K562 (cell line): Measurements from ENCODE around the gene NEB. TPM values are rescaled to one million over a fixed set of nuclear protein-coding genes. Genes with fewer than 3 reads are reported as not detected.

Source experiments
- ATAC-seq: fragments of 200-7000 bp; cut with Tn5 transposase; 3 replicates; pipeline ENCODE4 v1.9.1; 2020; ENCODE audit warnings: moderate library complexity
- BruUV-seq: library from RNA; stranded (reverse); fragments of 400-500 nt; replicated peaks from 2 replicates; lab custom pipeline; 2021; lab: Mats Ljungman, UMichigan
- CTCF ChIA-PET: fragments of 300-600 bp; formaldehyde crosslinking; extraction: SDS; loops from one replicate; lab custom pipeline; 2021; ENCODE audit warnings: low intra/inter-chr PET ratio; lab: Yijun Ruan, JAX
- POLR2A ChIA-PET: fragments of 300-600, 350-650 bp; sonication (Branson Sonifier 250); formaldehyde crosslinking; extraction: SDS; loops from one replicate; lab custom pipeline; 2021; ENCODE audit warnings: antibody characterized with exemption, inconsistent platforms; lab: Yijun Ruan, JAX
- DNase-seq, 4 experiments: peaks; one replicate each; pipeline versions ENCODE4 v3.0.0 to v3.0.0-alpha.2; 2011 to 2018; ENCODE audit warnings: low spot score in 3 of 4, mixed read lengths in 3 of 4; ENCODE audit errors: extremely low read depth in 1 of 4
- FAIRE-seq: peaks from 2 replicates; lab custom pipeline; 2011; peaks lifted over from hg19 to GRCh38; lab: Jason Lieb, UNC
- H2AFZ ChIP-seq: 2 replicates; pipeline ENCODE4 v1.6.0; 2011; ENCODE audit warnings: low read depth, low read length, control low read depth, inconsistent platforms
- H3K27ac ChIP-seq: fragments of 200-600 bp; 3 replicates; pipeline ENCODE4 v1.8.0; 2011; ENCODE audit warnings: low read depth, mild to moderate bottlenecking, control low read depth, inconsistent platforms, low read length, moderate library complexity, mixed read lengths; ENCODE audit errors: extremely low read depth
- H3K27me3 ChIP-seq, 2 experiments: fragments of 300-600 bp in 1 of 2; 2 replicates in 1 of 2; 3 replicates in 1 of 2; pipeline versions ENCODE4 v1.6.0 to v1.8.0; 2011; ENCODE audit warnings: inconsistent platforms in 2 of 2, low read length in 2 of 2, mild to moderate bottlenecking in 1 of 2, mixed read lengths in 1 of 2, moderate library complexity in 1 of 2; ENCODE audit not compliant: control insufficient read depth in 2 of 2, insufficient read depth in 2 of 2
- H3K36me3 ChIP-seq: fragments of 300-600 bp; 3 replicates; pipeline ENCODE4 v1.8.0; 2011; ENCODE audit warnings: mild to moderate bottlenecking, low read length, inconsistent platforms; ENCODE audit not compliant: control insufficient read depth, insufficient read depth
- H3K4me1 ChIP-seq, 2 experiments: fragments of 200-600 bp in 1 of 2; replicated peaks in 1 of 2; 2 replicates in 1 of 2; 3 replicates in 1 of 2; pipeline versions ENCODE4 v1.5.1 to v1.8.0; 2011; ENCODE audit warnings: inconsistent platforms in 2 of 2, low read length in 2 of 2, mild to moderate bottlenecking in 1 of 2, mixed read lengths in 1 of 2, moderate library complexity in 1 of 2; ENCODE audit not compliant: control insufficient read depth in 2 of 2, insufficient read depth in 2 of 2
- H3K4me2 ChIP-seq: 2 replicates; pipeline ENCODE4 v1.6.1; 2011; ENCODE audit warnings: low read length, control low read depth, inconsistent platforms, mixed read lengths; ENCODE audit not compliant: insufficient read depth
- H3K4me3 ChIP-seq: fragments of 200-600 bp; sonication (generic), shearing (Covaris generic); 2 replicates; pipeline ENCODE4 v1.5.1; 2016; ENCODE audit warnings: control low read depth, inconsistent platforms
- H3K79me2 ChIP-seq: fragments of 200-600 bp; 3 replicates; pipeline ENCODE4 v1.8.0; 2011; ENCODE audit warnings: low read length, inconsistent platforms; ENCODE audit not compliant: control insufficient read depth, insufficient read depth
- H3K9ac ChIP-seq, 2 experiments: 2 replicates each; pipeline versions ENCODE4 v1.6.0 to v1.6.1; 2011; ENCODE audit warnings: low read depth in 2 of 2, low read length in 2 of 2, control low read depth in 1 of 2, inconsistent platforms in 1 of 2, mild to moderate bottlenecking in 1 of 2, mixed read lengths in 1 of 2; ENCODE audit not compliant: insufficient read depth in 1 of 2
- H3K9me1 ChIP-seq: one replicate; pipeline ENCODE4 v1.6.0; 2011; ENCODE audit warnings: inconsistent platforms, mild to moderate bottlenecking, low read length, moderate library complexity; ENCODE audit not compliant: control insufficient read depth, insufficient read depth
- H3K9me3 ChIP-seq: replicated peaks from 2 replicates; pipeline ENCODE4 v1.5.1; 2011; ENCODE audit warnings: low read depth, low read length, inconsistent platforms; ENCODE audit not compliant: control insufficient read depth, insufficient read depth
- H4K20me1 ChIP-seq: replicated peaks from 2 replicates; pipeline ENCODE4 v1.6.1; 2011; ENCODE audit warnings: low read length, inconsistent platforms, mixed read lengths; ENCODE audit not compliant: control insufficient read depth, insufficient read depth
- C11orf30 ChIP-seq: fragments of 450-650 bp; IDR thresholded peaks from 2 replicates; pipeline ENCODE4 v1.6.1; 2016; ENCODE audit warnings: low read depth, mild to moderate bottlenecking
- CHD2 ChIP-seq: IDR thresholded peaks from 2 replicates; pipeline ENCODE4 v1.6.1; 2011; ENCODE audit warnings: low read depth, low read length
- DMBX1 ChIP-seq: fragments of 250-450 bp; sonication (Bioruptor Pico); IDR thresholded peaks from 2 replicates; pipeline ENCODE4 v1.8.0; 2022; ENCODE audit warnings: inconsistent platforms, mild to moderate bottlenecking, moderate library complexity, borderline replicate concordance
- ELF1 ChIP-seq: fragments of 200-800 bp; sonication (Bioruptor generic); IDR thresholded peaks from 2 replicates; pipeline ENCODE4 v1.6.1; 2016; ENCODE audit warnings: missing genetic modification characterization, missing compliant biosample characterization
- EP400 ChIP-seq: fragments of 450-650 bp; IDR thresholded peaks from 2 replicates; pipeline ENCODE4 v1.6.1; 2017; ENCODE audit warnings: antibody characterized with exemption, mild to moderate bottlenecking, moderate library complexity
- ILF3 ChIP-seq: fragments of 450-650 bp; IDR thresholded peaks from 2 replicates; pipeline ENCODE4 v1.6.1; 2018; ENCODE audit warnings: antibody characterized with exemption, mild to moderate bottlenecking, moderate library complexity, borderline replicate concordance
- KAT2B ChIP-seq: IDR thresholded peaks from one replicate; pipeline ENCODE4 v1.6.1; 2012; ENCODE audit warnings: low read depth, mild to moderate bottlenecking, control low read depth, inconsistent platforms, low read length, moderate library complexity
- SAFB ChIP-seq: fragments of 200-400 bp; formaldehyde crosslinking; IDR thresholded peaks from 2 replicates; pipeline ENCODE4 v1.6.1; 2017; ENCODE audit warnings: low read depth, low read length, borderline replicate concordance
- SMAD4 ChIP-seq: fragments of 250-450 bp; sonication (Bioruptor Pico); conservative IDR thresholded peaks from 2 replicates; pipeline ENCODE4 v1.8.0; 2021; ENCODE audit warnings: inconsistent platforms, mild to moderate bottlenecking, moderate library complexity
- ZNF57 ChIP-seq: fragments of 450-650 bp; formaldehyde crosslinking; IDR thresholded peaks from 2 replicates; pipeline ENCODE4 v1.4.0; 2020; ENCODE audit warnings: mild to moderate bottlenecking, moderate library complexity
- WGBS: fragments of 100-300 bp; shearing (Covaris generic); methylation state at CpG from one replicate; pipeline ENCODE4 v1.1.6; 2016; ENCODE audit warnings: low coverage, mixed read lengths; ENCODE audit not compliant: insufficient coverage; ENCODE audit errors: missing lambda C conversion rate; 5-methylcytosine and 5-hydroxymethylcytosine counted together
- in situ Hi-C: fragments of 300-500 bp; cut with MboI; formaldehyde crosslinking; loops from 4 replicates; pipeline ENCODE4 v1.15.0; 2018; ENCODE audit warnings: inconsistent platforms, mixed read lengths
- intact Hi-C: fragments of 100-400 bp; cut with micrococcal nuclease; formaldehyde crosslinking; loops from 2 replicates; pipeline ENCODE4 v1.14.2; 2022
- polyA plus RNA-seq, 8 experiments: library from polyadenylated mRNA; depleted of rRNA in 4 of 8; stranded (reverse) in 5 of 8; unstranded in 3 of 8; fragments of >200 nt; fragmentation: Nextera tagmentation in 2 of 8; fragmentation: Illumina TruSeq in 1 of 8; extraction: Ambion mirVana in 2 of 8; extraction: Trizol in 1 of 8; gene quantifications; 2 replicates each; pipeline versions ENCODE4 v1.2.1 to v1.2.3, GENCODE V29; 2011 to 2014; ENCODE audit warnings: inconsistent platforms in 1 of 8, missing spikeins in 1 of 8
- total RNA-seq, 7 experiments: library from RNA; depleted of rRNA in 6 of 7; stranded (reverse); fragments of >200 nt in 6 of 7; fragmentation: Illumina TruSeq in 2 of 7; extraction: Trizol in 2 of 7; gene quantifications; 2 replicates each; pipeline versions ENCODE4 v1.2.1 to v1.2.3, GENCODE V29; 2011 to 2021; ENCODE audit warnings: low replicate concordance in 1 of 7
- TF ChIP-seq, protein P1 (sequence below): fragments of 150-350 bp; IDR thresholded peaks from 2 replicates; pipeline ENCODE4 v1.6.1; 2014; ENCODE audit warnings: low read depth, mild to moderate bottlenecking, low read length, borderline replicate concordance
- TF ChIP-seq, protein P2 (sequence below): fragments of 450-650 bp; IDR thresholded peaks from 2 replicates; pipeline ENCODE4 v1.6.1; 2016; ENCODE audit warnings: low read depth

Gene NEB
- total and polyA plus RNA-seq, 9 of the 15 experiments (the other 6 are each of a cell fraction or from before 2014, with no cell fraction given) = 1.7 to 3.8 (median 2.9) TPM

DNA sequence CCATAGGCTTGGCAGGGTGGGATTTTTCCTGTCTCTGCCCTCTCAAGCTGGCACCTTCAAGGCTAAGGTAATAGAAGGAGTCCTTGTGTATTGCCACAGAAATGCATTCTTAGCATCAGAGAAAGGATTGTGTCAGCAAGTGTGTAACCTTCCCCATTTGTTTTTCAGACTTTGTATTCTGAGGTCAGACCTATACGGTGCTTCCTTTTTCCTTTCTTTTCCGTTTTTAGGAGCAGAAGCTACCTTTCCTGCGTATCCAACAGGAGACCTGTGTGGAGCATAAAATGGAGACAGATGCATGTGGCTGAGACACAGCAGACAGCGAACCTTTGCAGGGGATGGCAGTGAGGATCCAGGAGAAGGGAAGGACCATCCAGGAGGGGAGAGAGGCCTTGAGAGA, 47.4 kb upstream of the NEB start:
- no peak for ATAC-seq
- peak; percentile 62 for TF ChIP-seq SMAD4 (CRISPR knock-in tag)
- TF ChIP-seq KAT2B = no peak
- TF ChIP-seq ELF1 (tag) = no peak
- TF ChIP-seq DMBX1 (CRISPR knock-in tag) = peak; percentile 84; the same call in 1 of the 2 replicates
- no peak for TF ChIP-seq C11orf30
- TF ChIP-seq ILF3 = no peak
- TF ChIP-seq CHD2 = no peak
- TF ChIP-seq EP400 = no peak
- no peak for TF ChIP-seq SAFB
- TF ChIP-seq, protein P1, sequence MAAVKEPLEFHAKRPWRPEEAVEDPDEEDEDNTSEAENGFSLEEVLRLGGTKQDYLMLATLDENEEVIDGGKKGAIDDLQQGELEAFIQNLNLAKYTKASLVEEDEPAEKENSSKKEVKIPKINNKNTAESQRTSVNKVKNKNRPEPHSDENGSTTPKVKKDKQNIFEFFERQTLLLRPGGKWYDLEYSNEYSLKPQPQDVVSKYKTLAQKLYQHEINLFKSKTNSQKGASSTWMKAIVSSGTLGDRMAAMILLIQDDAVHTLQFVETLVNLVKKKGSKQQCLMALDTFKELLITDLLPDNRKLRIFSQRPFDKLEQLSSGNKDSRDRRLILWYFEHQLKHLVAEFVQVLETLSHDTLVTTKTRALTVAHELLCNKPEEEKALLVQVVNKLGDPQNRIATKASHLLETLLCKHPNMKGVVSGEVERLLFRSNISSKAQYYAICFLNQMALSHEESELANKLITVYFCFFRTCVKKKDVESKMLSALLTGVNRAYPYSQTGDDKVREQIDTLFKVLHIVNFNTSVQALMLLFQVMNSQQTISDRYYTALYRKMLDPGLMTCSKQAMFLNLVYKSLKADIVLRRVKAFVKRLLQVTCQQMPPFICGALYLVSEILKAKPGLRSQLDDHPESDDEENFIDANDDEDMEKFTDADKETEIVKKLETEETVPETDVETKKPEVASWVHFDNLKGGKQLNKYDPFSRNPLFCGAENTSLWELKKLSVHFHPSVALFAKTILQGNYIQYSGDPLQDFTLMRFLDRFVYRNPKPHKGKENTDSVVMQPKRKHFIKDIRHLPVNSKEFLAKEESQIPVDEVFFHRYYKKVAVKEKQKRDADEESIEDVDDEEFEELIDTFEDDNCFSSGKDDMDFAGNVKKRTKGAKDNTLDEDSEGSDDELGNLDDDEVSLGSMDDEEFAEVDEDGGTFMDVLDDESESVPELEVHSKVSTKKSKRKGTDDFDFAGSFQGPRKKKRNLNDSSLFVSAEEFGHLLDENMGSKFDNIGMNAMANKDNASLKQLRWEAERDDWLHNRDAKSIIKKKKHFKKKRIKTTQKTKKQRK = no peak
- no peak for TF ChIP-seq ZNF57
- TF ChIP-seq, protein P2, sequence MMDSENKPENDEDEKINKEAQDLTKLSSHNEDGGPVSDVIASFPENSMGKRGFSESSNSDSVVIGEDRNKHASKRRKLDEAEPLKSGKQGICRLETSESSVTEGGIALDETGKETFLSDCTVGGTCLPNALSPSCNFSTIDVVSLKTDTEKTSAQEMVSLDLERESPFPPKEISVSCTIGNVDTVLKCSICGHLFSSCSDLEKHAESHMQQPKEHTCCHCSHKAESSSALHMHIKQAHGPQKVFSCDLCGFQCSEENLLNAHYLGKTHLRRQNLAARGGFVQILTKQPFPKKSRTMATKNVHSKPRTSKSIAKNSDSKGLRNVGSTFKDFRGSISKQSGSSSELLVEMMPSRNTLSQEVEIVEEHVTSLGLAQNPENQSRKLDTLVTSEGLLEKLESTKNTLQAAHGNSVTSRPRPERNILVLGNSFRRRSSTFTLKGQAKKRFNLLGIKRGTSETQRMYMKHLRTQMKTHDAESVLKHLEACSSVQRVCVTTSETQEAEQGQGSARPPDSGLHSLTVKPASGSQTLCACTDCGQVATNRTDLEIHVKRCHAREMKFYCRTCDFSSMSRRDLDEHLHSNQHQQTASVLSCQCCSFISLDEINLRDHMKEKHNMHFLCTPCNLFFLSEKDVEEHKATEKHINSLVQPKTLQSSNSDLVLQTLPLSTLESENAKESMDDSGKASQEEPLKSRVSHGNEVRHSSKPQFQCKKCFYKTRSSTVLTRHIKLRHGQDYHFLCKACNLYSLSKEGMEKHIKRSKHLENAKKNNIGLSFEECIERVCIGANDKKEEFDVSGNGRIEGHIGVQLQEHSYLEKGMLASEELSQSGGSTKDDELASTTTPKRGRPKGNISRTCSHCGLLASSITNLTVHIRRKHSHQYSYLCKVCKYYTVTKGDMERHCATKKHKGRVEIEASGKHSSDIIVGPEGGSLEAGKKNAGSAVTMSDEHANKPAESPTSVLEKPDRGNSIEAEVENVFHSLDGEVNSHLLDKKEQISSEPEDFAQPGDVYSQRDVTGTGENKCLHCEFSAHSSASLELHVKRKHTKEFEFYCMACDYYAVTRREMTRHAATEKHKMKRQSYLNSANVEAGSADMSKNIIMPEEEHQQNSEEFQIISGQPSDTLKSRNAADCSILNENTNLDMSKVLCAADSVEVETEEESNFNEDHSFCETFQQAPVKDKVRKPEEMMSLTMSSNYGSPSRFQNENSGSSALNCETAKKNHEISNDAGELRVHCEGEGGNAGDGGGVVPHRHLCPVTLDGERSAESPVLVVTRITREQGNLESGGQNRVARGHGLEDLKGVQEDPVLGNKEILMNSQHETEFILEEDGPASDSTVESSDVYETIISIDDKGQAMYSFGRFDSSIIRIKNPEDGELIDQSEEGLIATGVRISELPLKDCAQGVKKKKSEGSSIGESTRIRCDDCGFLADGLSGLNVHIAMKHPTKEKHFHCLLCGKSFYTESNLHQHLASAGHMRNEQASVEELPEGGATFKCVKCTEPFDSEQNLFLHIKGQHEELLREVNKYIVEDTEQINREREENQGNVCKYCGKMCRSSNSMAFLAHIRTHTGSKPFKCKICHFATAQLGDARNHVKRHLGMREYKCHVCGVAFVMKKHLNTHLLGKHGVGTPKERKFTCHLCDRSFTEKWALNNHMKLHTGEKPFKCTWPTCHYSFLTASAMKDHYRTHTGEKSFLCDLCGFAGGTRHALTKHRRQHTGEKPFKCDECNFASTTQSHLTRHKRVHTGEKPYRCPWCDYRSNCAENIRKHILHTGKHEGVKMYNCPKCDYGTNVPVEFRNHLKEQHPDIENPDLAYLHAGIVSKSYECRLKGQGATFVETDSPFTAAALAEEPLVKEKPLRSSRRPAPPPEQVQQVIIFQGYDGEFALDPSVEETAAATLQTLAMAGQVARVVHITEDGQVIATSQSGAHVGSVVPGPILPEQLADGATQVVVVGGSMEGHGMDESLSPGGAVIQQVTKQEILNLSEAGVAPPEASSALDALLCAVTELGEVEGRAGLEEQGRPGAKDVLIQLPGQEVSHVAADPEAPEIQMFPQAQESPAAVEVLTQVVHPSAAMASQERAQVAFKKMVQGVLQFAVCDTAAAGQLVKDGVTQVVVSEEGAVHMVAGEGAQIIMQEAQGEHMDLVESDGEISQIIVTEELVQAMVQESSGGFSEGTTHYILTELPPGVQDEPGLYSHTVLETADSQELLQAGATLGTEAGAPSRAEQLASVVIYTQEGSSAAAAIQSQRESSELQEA = no peak

More for the DNA sequence above, 47.4 kb upstream of the NEB start:
- H3K4me2 ChIP-seq = no peak overlapping the region
- intact Hi-C loops (loop anchor here (5.0 kb wide), 1 partner anchor 84 kb away; no protein-coding TSS in a partner anchor), in situ Hi-C loops (no loop called here)
- FAIRE-seq (no peak), DNase-seq (no peak)
- H3K4me3 ChIP-seq = no peak overlapping the region
- peak overlapping the region; percentile 69 for H3K27ac ChIP-seq
- WGBS = 85% methylated on average over 4 of the region's 4 CpGs
- ChIA-PET POLR2A (interaction anchor here (0.6 to 1.0 kb wide), 2 partner anchors 13 to 493 kb away, joined by 3 to 4 read pairs; no protein-coding TSS in a partner anchor), CTCF (no interaction called here)
- H3K9ac ChIP-seq = peak overlapping the region in 1 of 2 experiments; percentile 45; a peak in 3 of 4 replicates
- H3K9me3 ChIP-seq = no peaks in the 10 kb centered on the region; the same call in 1 of the 2 replicates
- H3K9me1 ChIP-seq = no peaks in the 10 kb centered on the region
- H4K20me1 ChIP-seq = no peaks in the 10 kb centered on the region
- H3K4me1 ChIP-seq = peaks cover 0 to 41% of the 10 kb centered on the region in 2 experiments
- no peak overlapping the region for H2AFZ ChIP-seq
- BruUV-seq = no TSS peak
- H3K27me3 ChIP-seq = no peaks in the 10 kb centered on the region
- H3K36me3 ChIP-seq = peaks cover 48% of the 10 kb centered on the region
- H3K79me2 ChIP-seq = no peaks in the 10 kb centered on the region
